ENCODE measurements around the gene POLDIP3.

GRCh38 chr22:42645938-42646568 is 31.4 kb upstream of the POLDIP3 start:
- TF ChIP-seq CTCF (IDR thresholded peaks at IDR 0.05 in 2 of 3, conservative IDR thresholded peaks at IDR 0.05 in 1 of 3; ENCODE audit: borderline replicate concordance in 1 of 3, insufficient read depth in 1 of 3, low read depth in 2 of 3, low read length in 2 of 3), result no peak
- TF ChIP-seq POLR2A (IDR thresholded peaks at IDR 0.05; ENCODE audit: borderline replicate concordance, extremely low read depth, insufficient read depth, insufficient read length), result no peak
- TF ChIP-seq RAD21 (IDR thresholded peaks at IDR 0.05; ENCODE audit: low read depth), result no peak
- no peak for TF ChIP-seq CEBPB (IDR thresholded peaks at IDR 0.05; ENCODE audit: low read depth)
- no peak for TF ChIP-seq REST (IDR thresholded peaks at IDR 0.05; ENCODE audit: low read depth)
- no peak for TF ChIP-seq POLR2AphosphoS5 (IDR thresholded peaks at IDR 0.05; ENCODE audit: low read depth, low read length)
